ENCODE results near the gene MAGI2. TPM values are rescaled to one million over a fixed set of nuclear protein-coding genes. Genes with fewer than 3 reads are reported as not detected.

Gene MAGI2
- total RNA-seq, 1 donor from 2014 or later, result 64.2 TPM

- no peaks in the 10 kb centered on the region for H3K27me3 Mint-ChIP-seq (ENCODE audit: unreplicated experiment)
- H3K36me3 Mint-ChIP-seq (ENCODE audit: unreplicated experiment), result no peaks in the 10 kb centered on the region
- no peak overlapping the region for H3K4me3 Mint-ChIP-seq (ENCODE audit: unreplicated experiment)
- H3K27ac Mint-ChIP-seq (ENCODE audit: unreplicated experiment), result no peak overlapping the region
- peaks cover 2% of the 10 kb centered on the region for H3K4me1 Mint-ChIP-seq (ENCODE audit: low read depth, unreplicated experiment)
- H3K9me3 Mint-ChIP-seq (ENCODE audit: unreplicated experiment), result no peaks in the 10 kb centered on the region
- no peak for DNase-seq
- TF ChIP-seq, protein P1, sequence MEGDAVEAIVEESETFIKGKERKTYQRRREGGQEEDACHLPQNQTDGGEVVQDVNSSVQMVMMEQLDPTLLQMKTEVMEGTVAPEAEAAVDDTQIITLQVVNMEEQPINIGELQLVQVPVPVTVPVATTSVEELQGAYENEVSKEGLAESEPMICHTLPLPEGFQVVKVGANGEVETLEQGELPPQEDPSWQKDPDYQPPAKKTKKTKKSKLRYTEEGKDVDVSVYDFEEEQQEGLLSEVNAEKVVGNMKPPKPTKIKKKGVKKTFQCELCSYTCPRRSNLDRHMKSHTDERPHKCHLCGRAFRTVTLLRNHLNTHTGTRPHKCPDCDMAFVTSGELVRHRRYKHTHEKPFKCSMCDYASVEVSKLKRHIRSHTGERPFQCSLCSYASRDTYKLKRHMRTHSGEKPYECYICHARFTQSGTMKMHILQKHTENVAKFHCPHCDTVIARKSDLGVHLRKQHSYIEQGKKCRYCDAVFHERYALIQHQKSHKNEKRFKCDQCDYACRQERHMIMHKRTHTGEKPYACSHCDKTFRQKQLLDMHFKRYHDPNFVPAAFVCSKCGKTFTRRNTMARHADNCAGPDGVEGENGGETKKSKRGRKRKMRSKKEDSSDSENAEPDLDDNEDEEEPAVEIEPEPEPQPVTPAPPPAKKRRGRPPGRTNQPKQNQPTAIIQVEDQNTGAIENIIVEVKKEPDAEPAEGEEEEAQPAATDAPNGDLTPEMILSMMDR (IDR thresholded peaks at IDR 0.05; ENCODE audit: partially characterized antibody, unreplicated experiment), result no peak
These were observed 778.0 kb downstream of the MAGI2 start for GRCh38 chr7:78675511-78675910.

DNA sequence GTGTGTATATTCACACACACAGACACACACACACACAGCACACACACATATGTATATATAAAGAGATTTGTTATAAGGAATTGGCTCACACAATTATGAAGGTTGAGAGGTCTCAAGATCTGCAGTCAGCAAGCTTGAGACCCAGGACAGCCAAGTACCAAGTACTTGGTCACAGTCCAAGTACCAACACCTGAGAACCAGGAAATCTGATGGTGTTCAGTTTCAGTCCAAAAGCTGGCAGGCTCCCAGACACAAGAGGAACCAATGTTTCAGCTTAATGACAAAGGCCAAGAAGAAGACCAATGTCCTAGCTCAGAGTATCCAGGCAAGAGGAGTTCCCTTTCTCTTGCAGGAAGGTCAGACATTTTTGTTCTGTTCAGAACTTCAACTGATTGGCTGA is 780.2 kb downstream of the MAGI2 start:
- Mint-ChIP-seq H3K36me3 (ENCODE audit: unreplicated experiment) (no peaks in the 10 kb centered on the region), H3K27me3 (ENCODE audit: unreplicated experiment) (no peaks in the 10 kb centered on the region), H3K4me1 (ENCODE audit: low read depth, unreplicated experiment) (peaks cover 2% of the 10 kb centered on the region), H3K27ac (ENCODE audit: unreplicated experiment) (no peak overlapping the region), H3K9me3 (ENCODE audit: unreplicated experiment) (peaks cover 3% of the 10 kb centered on the region), H3K4me3 (ENCODE audit: unreplicated experiment) (no peak overlapping the region)
- no peak for DNase-seq
- TF ChIP-seq, protein P1 (IDR thresholded peaks at IDR 0.05; ENCODE audit: partially characterized antibody, unreplicated experiment), result no peak

- Mint-ChIP-seq H3K4me1 (ENCODE audit: low read depth, unreplicated experiment) (no peaks in the 10 kb centered on the region), H3K9me3 (ENCODE audit: unreplicated experiment) (no peaks in the 10 kb centered on the region), H3K36me3 (ENCODE audit: unreplicated experiment) (no peaks in the 10 kb centered on the region), H3K27ac (ENCODE audit: unreplicated experiment) (no peak overlapping the region), H3K4me3 (ENCODE audit: unreplicated experiment) (no peak overlapping the region), H3K27me3 (ENCODE audit: unreplicated experiment) (no peaks in the 10 kb centered on the region)
- TF ChIP-seq, protein P1 (IDR thresholded peaks at IDR 0.05; ENCODE audit: partially characterized antibody, unreplicated experiment), result no peak
- no peak for DNase-seq
These were observed 790.5 kb downstream of the MAGI2 start for GRCh38 chr7:78662939-78663338.

DNA sequence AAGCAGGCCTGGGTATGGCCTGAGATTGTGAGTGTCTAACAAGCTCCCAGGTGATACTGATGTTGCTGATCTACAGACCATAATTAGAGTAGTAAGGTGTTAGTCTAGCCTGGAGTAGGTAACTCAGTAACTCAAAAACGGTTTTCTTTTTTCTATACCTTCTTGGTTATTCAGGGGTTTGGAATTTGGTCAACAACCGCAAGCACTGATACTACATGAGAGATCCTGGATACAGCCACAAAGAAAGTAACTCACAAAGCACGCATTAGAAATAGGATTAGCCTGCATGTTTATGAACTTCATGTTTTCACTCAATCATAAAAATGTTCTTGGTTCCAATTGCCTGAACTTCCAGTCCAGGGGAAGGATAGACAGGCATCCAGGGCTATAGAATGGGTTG is 803.5 kb downstream of the MAGI2 start:
- DNase-seq, result no peak
- Mint-ChIP-seq H3K27me3 (ENCODE audit: unreplicated experiment) (no peaks in the 10 kb centered on the region), H3K9me3 (ENCODE audit: unreplicated experiment) (no peaks in the 10 kb centered on the region), H3K4me3 (ENCODE audit: unreplicated experiment) (no peak overlapping the region), H3K27ac (ENCODE audit: unreplicated experiment) (no peak overlapping the region), H3K36me3 (ENCODE audit: unreplicated experiment) (peaks cover 5% of the 10 kb centered on the region), H3K4me1 (ENCODE audit: low read depth, unreplicated experiment) (no peaks in the 10 kb centered on the region)
- TF ChIP-seq, protein P1 (IDR thresholded peaks at IDR 0.05; ENCODE audit: partially characterized antibody, unreplicated experiment), result no peak

DNA sequence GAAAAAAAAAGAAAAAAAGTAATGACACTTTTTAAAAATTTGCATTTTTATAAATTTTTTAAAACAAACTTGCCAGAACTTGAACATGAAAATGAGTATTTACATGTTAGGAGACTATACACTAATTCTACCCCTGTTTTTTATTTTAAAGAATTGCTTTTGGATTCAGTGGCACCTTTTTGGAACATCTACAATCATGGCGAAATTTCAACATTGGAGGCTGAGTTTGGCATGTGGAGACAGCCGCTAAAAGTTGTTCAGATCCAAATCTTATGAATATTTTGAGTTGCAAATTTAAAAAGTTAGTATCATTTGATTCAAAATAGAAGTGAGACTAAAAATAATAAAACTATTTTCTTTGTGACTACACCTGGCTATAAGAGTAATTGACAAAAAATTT is 804.2 kb downstream of the MAGI2 start:
- TF ChIP-seq, protein P1 (IDR thresholded peaks at IDR 0.05; ENCODE audit: partially characterized antibody, unreplicated experiment), result no peak
- DNase-seq, result no peak
- H3K27ac Mint-ChIP-seq (ENCODE audit: unreplicated experiment), result no peak overlapping the region
- no peak overlapping the region for H3K4me3 Mint-ChIP-seq (ENCODE audit: unreplicated experiment)
- H3K36me3 Mint-ChIP-seq (ENCODE audit: unreplicated experiment), result peaks cover 5% of the 10 kb centered on the region
- no peaks in the 10 kb centered on the region for H3K27me3 Mint-ChIP-seq (ENCODE audit: unreplicated experiment)
- H3K4me1 Mint-ChIP-seq (ENCODE audit: low read depth, unreplicated experiment), result peaks cover 3% of the 10 kb centered on the region
- no peaks in the 10 kb centered on the region for H3K9me3 Mint-ChIP-seq (ENCODE audit: unreplicated experiment)

All from glutamatergic neuron (in vitro differentiated cells).